Measurements from ENCODE around the gene LRMDA.

- TF ChIP-seq POLR2A (IDR thresholded peaks at IDR 0.05) (no peak), CTCF (IDR thresholded peaks at IDR 0.05) (no peak)
Observed at GRCh38 chr10:76398043-76398710, 966.8 kb downstream of the LRMDA start.

Data from adrenal gland (tissue), 5 donors.